GM18861 (cell line): ENCODE results near the gene PTPRD.

Experiments used
- ATAC-seq: cut with Tn5 transposase; IDR thresholded peaks from one replicate; pipeline ENCODE4 v1.9.1; 2021; ENCODE audit not compliant: unreplicated experiment

PTPRD gene

DNA sequence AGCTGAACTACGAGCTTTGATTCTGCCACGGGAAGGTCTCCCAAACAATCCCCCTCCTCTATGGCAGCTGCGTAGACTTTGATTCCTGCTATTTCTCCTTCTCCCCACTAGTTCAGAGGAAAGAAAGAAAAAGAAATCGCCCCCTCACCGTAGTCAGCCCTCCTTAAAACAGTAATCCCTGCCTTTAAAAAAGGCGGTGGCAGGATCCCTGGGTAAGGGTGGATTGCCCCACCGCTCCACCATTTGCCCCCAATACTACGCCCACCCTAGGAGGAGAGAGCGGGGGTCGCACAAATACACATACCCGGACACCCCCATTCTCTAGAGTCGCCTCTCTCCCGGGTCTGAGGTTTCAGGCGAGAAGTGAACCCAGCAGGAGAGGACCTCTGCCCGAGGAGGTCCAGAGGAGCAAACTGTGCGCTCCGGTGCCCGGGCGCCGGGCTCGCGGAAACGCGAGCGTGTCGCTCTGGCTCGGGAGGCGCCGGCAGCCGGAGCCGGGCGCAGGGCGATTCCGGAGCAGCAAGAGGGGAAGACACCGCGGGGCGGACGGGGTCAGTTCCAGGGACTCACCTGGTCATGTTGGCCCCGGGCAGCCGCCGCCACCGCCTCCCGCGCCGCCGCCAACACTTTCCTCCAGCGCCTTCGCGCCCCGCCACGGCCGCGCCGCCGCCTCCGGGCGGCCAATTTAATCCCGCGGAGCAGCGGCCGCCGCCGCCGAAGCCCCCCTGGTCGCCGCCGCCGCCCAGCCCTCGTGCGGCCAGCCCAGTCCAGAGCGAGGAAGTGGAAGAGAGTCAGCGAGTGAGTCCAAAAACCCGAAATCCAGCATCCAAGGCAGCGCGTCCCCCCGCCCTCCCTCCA lies 1755.5 kb downstream of the PTPRD start:
- no peak for ATAC-seq

DNA sequence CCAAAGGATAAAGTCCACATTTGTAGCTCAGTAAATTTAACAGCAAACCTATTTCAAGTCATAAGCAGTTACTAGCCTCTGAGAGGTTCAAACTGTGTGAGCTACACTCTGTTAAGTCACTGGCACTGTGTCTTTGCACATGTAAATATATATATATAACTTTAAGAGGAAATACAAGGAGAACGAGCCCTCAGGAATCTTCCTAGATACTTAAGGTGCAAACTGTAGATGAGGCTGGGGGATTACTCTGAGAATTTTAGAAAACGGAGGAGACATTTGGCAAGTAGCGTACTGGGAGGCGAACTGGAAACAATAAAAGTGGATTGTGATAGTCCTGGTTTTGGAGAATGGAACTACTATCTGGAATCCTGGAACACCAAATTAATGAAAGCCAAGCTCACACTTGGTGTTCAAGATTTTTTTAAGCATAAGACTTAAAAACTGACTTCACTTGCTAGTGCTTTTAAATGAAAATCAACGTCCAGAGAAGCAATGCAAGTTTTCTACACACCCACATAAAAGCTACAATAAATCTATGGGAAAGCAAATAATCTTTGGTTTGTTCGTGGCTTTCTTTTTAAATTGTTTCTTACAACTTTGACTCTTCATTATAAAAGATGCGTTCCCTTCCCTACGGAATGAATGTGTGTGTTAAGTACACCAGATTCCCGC lies 1756.3 kb downstream of the PTPRD start:
- ATAC-seq, result no peak

DNA sequence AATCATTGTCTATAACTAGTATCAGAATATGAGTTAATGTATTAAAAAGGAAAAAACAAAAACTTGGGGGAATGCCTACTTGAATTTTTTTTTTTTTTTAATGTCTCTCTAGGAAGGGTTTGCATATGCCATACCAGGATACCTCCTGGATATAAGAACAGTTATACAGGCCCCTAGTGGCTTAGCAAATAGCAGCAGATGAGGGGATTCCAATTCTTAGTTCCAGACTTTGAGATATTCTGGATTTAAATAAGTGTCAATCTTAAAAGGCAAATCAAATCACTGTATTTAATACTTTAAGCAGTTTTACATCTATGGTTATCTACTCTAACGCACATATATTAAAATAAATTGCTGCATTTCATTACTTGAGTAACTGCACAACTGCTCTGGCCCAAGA lies 1757.8 kb downstream of the PTPRD start:
- ATAC-seq, result no peak

DNA sequence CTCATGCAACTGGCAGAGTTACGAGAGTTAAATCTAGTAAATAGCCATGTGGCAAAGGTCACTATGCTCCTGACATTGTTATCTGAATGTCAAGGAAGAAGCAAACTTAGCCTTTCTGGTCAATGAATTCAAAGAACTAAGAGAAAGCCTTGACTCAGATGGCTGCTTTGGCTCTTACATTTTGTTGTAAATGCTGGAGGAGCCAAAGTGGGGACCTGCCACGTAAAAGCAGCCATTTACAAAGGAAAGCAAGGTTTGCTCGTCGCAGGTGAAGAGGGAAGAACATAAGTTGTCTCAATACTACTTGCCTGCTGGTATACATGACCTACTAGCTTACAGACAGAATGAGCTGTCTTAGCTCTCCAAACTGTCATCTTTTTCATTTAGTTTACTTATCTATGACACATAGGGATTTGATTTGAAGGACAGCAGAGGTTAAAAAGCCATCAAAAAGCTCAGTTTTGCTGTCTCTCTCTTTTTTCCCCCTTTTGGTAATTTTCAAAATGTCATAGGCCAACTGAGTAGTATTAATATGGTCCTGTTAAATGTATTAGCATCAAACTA lies 1760.4 kb downstream of the PTPRD start:
- no peak for ATAC-seq

DNA sequence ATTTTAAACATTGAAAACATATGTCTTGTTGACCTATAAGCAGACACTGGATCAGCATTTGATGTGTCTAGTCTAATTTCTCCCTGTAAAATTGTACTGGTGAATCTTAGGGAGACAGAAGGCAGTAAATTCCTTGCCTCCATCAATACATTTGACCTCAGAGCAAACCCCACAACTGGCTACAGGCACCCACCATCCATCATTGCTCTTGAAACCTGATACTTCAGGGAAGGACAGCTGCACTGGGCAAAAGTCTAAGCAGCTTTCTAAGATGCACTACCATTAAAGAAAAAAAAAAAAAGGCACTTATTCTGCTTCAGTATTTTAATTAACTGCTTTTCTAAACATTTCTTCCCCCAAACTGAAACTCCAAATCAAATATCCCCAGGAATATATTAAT lies 1761.9 kb downstream of the PTPRD start:
- no peak for ATAC-seq

DNA sequence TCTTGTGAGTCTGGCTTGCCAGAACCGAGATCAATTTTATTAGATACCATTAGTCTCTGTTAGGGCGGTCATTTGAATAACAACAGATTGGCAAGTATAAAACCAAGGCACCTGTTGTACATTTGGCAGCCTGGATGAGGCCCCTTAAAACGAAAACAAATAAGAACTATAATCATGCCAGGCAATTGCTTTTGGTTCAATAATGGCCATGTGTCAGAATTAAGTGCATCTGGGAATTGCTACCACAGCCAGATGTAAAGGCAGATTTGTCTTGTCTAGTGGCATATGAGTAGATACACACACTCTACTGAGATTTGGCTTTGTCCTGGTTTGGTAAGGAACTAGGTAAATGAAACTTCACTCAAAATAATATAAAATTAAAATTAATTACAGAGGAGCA lies 1767.0 kb downstream of the PTPRD start:
- ATAC-seq, result no peak

DNA sequence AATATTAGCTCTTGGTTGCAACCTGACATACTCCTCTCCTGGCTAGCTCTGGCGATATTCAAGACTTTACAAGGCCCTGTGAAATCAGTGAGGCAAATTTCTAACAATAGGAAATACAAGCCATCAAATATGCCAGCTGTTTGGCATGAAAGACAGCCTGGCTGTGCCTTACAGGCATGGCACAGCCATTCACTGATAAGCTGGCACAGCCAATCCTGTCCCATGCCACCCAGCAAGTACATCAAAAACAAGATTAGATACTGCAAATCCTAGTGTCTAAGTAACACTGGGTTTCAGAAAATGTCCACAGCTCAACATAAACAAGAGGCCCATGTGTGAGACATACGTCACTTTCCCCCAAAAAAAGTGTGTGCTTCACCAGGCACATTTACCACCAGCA lies 1767.4 kb downstream of the PTPRD start:
- no peak for ATAC-seq

DNA sequence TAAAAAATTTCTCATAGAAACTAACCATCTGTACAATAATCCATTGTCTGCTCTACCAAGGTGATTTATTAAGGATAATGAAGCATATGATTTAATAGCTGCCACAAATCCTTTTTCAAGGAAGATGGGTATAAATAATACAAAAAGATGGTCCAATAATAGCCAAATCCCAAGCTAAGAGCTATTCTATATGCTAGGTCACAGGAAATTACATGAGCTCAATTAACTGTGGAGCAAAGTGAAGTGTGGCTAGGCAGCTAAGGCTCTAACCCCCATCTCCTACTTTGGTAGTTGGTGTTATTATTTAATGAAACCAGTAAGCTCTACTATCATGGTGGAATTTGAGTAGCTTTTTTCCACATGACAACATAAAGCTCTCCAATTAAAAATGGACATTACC lies 1768.3 kb downstream of the PTPRD start:
- ATAC-seq, result no peak

DNA sequence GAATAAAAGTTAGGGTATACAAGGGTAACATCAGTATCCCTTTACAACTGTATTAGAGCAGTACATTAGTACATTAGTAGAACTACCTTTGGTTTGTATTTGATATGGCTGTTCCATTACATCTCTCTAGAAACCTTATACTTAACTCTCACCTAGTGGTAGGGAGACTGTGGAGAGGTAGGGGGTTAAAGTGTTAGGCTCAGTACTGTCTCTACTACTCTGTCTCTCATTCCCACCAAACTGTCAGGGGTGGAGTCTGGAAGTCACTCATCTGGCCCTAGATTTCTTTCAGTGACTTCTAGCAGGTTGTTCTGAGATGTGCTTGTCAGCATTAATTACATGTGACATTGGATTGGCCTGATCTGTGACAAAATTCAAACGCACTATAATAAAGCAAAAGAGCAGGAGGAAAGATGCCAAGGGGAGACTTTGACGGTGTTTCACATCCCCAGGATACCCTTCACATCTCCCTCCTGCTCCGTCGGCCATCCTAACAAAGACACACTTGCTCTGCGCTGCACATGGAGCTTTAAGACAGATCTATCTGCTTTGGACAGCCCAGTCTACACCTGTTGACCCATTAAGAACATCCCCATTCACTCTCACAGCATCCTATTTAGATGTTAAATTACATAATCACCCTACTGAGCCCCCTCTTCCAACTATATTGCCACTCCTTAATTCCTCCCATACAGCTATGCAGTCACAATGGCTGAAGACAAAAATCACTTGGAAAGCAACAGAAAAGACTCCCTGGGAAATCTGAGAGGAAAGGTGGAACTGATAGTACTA lies 1770.2 kb downstream of the PTPRD start:
- no peak for ATAC-seq

DNA sequence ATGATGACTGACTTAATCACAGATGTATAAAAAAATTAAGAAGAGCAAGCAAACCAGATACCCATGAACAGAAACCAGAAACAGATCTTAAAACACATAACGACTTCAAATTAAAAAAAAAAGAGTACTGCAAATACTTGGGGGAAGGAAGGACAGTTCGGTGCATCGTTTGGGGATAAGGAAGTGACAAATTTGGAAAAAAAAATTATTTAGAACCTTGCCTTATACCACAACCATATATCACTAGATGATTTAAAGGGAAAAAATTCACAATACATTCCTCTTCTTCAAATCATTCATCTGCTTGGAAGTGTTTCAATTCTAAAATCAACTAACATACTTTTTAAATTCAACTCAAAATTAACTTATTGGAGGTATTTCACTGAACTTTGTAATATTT lies 1774.7 kb downstream of the PTPRD start:
- no peak for ATAC-seq

DNA sequence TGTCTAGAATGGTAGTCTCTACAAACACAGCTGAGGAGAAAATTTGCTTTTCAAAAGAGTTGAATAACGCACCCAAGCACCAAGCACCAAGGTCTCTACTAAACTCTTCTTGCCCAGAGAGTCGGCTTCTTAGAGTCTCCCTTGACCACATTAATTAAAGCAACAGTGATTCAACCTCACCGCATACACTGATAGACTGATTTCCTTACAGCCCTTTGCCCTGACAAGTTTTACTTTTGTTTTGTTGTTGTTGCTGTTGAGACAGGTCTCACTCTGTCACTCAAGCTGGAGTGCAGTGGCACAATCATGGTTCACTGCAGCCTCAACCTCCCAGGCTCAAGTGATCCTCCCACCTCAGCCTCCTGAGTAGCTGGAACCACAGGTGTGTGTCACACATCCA lies 1777.5 kb downstream of the PTPRD start:
- ATAC-seq, result no peak

DNA sequence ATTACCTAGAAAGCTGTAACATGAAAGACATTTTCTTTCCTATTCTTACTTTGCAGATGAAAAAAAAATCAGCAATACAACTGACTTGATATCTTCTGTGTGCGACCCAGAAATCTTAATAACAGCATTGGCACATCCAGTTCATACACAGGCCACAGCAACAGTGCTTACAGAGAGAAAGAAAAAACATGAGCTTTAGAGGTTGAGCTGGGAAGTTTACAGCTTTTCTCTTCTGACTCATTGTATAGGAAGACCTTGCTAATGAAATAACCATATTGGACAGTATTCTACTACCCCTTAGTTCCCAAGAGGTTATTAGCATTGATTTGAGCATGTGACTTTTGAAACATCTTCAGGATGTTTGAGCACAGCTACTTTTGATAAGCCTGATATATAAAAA lies 1779.8 kb downstream of the PTPRD start:
- ATAC-seq, result no peak

DNA sequence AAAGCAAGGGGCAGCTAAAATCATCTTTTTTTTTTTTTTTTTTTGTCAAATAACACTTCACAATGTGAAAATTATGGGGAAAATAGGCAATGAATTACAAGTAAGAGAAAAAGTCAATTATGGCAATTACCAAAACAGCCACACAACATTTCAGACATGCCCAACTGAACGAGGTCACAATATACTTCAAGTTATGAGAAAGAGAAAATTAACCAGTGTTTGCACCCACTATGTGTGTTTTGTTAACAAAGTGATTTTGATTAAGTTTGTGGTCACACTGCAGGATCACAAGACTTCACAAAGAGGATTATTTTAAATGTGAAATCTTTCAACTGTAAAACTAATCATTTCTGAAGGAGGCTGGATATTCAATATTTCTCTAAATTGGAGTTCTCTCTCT lies 1780.4 kb downstream of the PTPRD start:
- ATAC-seq, result no peak

DNA sequence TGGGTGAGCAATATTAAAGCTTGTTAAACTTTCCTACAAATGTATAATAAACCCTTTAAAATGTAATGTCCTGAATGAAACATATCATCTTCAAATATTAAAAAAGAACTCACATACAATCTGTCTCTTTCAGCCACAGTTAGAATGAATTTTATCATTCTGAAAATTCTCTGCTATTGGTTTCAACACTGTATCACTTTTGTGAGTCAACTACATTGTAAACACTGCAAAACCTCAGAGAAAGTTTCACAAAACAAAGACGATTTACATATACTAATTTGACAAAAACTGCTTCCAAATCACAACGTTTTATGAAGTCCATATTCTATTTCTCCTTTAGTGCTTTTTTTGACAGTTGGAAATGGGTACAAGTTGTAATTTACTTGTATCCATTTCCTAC lies 1781.2 kb downstream of the PTPRD start:
- no peak for ATAC-seq

DNA sequence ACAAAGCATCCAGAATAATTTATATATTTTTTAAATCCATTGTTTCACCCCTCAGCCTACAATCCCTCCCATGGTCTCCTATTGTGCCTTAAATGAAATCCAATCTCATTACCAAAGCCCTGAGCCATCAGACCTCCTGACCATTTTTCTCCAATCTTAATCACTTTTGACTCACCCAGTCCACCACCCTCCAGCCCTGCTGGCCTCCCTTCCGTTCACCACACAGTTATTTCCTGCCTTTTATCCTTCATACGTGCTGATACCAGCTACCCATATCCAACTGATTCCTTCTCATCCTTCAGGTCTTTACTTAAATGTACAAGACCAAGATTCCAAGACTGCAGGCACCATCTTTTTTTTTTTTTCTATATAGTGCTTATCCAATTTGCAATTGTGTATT lies 1786.5 kb downstream of the PTPRD start:
- no peak for ATAC-seq

DNA sequence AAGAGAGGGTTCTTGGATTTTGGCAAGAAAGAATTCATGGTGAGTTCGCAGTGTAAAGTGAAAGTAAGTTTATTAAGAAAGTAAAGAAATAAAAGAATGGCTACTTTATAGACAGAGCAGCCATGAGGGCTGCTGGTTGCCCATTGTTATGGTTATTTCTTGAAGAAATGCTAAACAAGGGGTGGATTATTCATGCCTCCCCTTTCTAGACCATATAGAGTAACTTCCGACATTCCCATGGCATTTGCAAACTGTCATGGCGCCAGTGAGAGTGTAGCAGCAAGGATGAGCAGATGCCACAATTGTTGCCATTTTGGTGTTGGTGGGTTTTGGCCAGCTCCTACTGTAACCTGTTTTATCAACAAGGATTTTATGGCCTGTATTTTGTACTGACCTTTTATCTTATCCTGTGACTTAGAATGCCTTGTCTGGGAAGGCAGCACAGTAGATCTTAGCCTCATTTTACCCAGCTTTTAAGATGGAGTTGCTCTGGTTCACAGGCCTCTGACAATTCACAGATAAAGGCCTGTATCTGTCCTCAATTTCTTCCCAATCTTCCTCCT lies 1787.1 kb downstream of the PTPRD start:
- ATAC-seq, result no peak

DNA sequence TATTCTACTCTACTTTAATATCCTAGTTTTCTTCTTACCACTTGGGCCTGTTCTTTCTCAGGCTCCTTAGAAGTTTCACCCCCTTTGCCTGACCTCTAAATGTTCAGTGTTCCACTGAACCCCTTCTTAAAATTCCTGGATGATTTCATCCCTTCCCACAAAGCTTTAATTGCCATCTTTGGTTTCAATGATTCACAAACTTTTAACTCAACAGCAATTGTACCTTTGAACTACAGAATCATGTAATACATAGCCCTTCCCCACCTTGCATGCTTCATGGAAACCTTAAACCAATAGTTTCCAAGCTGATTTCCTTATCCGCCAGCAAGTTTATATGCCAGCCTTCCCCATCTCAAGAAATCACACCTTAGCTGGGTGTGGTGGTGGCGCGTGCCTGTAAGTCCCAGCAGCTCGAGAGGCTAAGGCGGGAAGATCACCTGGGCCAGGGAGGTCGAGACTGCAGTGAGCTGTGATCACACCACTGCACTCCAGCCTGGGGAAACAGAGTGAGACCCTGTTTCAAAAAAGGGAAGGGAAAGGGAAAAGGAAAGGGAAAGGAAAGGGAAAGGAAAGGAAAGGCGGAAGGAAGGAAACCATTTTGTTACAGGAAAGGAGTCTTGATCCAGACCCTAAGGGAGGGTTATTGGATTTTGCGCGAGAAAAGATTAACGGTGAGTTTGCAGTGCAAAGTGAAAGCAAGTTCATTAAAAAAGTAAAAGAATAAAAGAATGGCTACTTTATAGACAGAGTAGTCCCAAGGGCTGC lies 1789.5 kb downstream of the PTPRD start:
- ATAC-seq, result no peak

DNA sequence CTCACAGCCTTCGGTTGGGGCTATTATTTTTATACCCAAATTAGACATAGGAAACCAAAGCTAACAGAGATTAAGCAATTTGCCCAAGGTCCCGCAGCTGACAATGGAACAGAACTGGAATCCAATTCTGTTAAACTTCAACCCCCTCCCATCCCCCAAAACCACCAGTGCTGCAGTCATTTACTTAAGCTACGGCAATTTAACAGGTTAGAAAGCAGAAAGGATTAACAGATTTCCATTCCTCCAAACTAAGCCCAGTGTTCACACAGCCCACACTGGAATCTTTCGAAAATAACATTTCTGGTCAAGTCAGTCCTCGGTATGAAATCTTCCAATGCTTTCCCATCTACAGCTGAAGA lies 1790.2 kb downstream of the PTPRD start:
- no peak for ATAC-seq

DNA sequence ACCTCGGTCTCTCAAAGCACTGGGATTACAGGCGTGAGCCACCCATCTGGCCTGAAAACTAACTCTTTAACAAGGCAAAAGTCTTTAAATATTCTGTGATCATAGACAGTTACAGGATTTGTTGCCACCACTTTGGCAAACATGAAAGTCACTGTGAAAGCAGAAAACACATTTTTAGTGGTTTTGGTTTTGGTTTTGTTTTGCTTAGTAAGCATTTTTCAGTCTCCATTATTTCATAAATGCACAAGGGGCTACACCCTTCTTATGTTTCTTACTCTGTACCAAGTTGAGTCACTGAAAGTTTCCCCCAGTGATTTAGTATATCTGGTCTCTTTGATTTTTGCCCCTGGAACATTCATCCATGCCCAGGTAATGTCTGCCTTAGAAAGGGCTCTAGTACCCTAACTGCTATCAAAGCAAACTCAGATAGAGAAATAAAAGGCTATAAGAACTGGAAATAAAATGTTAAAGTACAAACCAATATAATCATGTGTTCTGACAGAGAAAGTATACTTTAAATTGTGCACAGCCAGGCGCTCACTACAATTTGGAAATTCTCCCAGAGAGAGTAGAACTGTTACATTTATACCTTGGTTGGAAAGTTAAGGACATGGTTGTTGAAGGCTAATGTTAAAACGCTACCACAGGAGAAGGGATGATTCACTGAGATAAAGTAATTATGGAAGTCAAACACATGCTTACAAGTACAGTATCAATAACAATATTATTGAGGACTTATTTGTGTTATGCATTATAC lies 1790.7 kb downstream of the PTPRD start:
- no peak for ATAC-seq

DNA sequence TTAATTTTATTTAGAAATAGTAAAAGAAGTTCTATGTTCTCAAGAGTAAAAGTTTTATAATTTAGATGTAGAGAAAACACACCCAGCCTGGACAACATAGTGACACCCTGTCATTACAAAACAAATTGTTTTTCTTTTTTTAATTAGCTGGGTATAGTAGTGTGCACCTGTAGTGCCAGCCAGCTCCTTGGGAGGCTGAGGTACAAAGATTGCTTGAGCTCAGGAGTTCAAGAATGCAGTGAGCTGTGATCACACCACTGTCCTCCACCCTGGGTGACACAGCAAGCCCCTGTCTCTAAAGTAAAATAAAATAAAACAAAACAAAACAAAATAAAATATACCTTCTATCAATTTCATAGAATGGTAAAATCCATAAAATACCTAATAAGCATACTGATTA lies 1795.5 kb downstream of the PTPRD start:
- no peak for ATAC-seq
